Stimulated activated CD8-positive, alpha-beta memory T cell treated with anti-CD3 and anti-CD28 coated beads, Interleukin-15, amount 100 ng/mL, for 24 hours (primary cell): Measurements from ENCODE around the gene GYG1.

Experiments
- DNase-seq: peaks from one replicate; pipeline ENCODE4 v3.0.0-alpha.2; 2020; ENCODE audit warnings: low read depth

The GYG1 gene

DNA sequence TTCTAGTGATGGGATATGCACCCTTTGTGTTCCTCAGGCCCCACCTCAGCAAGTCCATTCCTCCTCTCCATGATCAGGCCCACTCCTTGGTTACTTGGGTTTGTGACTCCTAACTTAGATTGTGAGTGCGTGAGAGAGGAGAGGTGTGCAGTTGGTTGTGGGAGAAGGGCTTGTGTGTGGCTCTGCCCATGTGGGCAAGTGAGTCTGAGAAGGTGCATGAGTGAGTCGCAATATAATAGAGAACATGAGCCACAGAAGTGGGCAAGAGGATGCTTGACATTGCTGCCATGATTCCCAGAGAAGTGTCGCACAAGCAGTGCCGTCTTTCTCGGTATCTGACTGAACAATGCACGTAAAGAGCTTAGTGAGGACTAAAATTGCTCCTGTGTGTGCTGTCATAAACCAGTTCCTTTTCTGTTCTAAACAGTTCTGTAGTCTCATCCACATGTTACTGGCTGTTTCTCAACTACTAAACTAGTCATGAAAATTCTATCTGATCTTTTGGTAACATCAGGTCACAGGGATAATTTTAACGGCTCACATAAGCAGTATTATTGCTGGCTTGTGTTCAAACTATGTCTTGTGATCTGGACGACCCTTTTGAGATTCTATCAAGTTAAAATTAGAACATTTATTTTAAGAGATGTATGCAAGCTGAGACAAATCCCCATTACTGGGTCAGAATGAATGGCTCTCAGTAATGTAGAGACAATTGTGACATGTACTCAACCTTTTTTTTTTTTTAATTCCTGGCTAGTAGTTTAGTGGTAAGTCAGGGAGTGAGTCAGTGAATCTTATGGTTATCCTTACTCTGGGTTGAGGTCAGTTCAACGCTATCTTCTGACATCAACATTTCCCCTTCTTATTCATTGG is 25.6 kb downstream of the GYG1 start:
- no peak for DNase-seq

DNA sequence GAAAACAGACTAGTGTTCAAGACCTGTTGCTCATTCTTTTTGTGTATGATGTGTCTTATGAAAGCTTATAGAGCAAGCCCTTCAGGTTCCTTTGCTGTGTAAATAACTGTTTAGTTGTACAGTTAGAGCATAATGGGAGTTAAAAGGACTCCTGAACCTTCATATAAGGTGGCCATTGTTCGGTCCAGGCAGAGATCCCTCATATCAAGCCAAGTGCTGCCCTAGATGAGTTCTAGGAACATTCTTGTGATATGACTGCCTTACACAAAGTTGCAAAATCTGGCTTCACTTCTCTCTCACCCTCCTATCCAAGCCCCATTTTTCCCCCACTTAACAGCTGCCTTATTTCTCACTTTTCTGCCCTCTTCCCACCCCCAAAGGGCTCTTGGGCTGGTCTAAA is 26.9 kb downstream of the GYG1 start:
- DNase-seq: no peak

DNA sequence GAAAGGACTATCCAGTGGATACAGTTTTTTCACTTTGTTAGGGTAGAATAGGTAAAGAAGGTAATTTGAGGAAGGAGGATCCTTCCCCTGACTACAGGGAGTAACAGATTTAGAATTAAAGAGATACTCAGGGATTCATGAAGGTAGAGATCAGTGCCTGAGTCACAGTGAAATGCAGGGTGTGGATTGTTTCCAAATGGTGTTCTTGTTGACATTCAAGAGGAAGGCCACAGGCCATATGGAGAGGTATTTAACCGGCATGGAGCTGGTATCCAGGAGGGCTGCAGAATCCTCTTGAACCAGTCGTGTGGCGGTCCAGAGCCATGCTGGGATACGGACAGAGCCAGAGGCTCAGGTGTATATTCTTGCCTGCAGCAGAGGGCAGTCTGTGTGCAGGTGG is 28.2 kb downstream of the GYG1 start:
- no peak for DNase-seq

DNA sequence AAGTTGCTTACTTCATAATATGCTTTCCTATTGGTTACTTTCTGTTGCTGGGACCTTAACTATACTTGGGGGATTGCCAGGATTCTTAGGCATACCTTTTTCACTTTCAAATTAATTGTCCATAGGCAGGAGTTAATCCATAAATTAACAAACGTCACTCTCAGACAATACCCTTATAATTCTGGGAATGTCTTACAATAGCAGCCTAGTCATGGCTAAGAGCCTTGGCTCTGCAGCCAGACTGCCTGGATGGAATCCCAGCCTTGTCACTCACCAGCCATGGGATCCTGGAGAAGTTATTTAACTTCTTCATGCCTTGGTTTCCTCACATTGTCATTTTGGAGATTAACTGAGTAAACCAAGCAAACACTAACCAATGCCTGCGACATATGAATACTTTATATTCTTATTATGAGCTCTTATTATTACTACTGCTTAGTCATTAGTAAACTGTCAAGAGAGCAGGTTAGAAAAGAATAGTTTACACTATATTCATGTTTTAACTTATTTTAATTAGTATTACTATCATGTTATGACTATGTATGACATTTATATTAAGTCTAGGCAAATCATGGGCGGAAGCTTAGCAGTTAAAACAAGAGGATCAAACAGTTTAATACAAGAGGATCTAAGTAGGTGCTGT is 29.0 kb downstream of the GYG1 start:
- no peak for DNase-seq

DNA sequence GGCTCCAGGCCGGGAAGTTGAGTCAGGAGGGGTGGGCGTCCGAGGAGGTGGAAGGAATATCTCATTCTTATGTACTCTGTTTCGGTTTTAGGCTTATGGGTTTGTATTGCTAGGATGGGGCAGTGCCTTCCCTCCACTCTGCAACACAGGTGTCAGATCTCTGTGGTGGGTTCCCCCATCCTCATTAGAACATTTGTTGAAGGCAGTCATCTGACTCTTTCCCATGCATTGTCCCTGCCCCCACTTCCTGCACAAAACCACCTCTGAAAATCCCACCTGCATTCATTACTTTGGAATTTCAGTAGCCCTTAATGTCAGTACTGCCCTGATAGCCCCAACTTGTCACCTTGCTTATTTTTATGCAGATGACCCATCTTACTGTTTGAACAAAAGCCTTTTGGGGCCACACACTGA is 29.5 kb downstream of the GYG1 start:
- no peak for DNase-seq

DNA sequence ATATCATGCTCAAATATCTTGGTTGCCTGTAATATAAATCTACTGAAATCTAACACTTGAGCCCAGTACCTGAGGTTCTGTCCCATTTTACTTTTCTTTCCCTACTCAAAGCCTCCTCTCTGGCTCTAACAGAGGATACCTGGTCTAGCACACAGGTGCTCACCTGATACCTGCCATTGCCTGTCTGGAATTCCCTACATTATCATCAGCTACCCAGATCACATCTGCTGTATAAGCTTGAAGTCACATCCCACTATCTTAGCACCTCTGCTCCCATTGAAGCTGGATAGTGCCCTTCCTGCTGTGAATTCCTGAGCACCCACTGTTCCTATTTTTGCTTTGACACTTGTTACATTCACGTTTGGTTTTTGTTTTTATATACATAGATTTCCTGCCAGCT is 30.5 kb downstream of the GYG1 start:
- no peak for DNase-seq

DNA sequence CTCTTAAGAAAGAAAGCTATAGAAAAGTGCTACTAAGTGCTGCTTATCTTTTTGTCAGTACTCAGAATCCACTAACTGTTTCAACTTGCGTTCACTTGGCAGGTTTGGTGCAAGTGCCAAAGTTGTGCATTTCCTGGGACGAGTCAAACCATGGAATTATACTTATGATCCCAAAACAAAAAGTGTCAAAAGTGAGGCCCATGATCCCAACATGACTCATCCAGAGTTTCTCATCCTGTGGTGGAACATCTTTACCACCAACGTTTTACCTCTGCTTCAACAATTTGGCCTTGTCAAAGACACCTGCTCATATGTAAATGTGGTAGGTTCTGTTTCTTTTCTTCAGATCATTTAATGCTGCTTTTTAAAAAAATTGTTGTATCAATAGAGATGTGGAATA is 32.6 kb downstream of the GYG1 start:
- no peak for DNase-seq

DNA sequence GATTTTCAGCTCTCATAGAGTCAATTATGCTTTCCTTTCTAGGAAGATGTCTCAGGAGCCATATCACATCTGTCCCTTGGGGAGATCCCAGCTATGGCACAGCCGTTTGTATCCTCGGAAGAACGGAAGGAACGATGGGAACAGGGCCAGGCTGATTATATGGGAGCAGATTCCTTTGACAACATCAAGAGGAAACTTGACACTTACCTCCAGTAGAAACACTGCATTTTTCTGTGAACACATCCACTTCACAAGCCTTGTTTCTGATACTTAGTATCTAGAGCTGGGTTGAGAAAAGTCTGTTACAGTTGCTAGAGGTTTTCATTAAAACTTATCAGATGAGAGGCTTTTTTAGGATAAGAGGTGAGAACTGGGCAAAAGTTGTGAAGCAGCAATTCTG is 35.4 kb downstream of the GYG1 start:
- no peak for DNase-seq

DNA sequence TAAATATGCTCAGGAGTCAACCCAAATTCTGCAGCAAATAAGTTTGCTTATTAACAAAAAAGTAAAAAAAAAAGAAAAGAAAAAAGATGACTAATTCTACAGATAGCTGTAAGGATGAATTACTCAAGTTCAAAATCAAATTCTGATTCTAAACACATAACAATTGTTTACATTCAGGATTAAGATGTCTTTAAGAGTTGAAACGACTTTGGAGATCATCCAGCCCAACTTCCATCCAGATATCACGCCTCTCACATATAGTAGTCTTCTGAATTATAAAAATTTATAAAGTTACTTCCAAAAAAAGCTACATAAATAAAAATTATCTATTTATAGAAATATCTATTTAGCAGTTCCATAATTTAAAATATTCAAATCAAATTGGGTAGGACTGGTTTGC is 39.8 kb downstream of the GYG1 start:
- no peak for DNase-seq

DNA sequence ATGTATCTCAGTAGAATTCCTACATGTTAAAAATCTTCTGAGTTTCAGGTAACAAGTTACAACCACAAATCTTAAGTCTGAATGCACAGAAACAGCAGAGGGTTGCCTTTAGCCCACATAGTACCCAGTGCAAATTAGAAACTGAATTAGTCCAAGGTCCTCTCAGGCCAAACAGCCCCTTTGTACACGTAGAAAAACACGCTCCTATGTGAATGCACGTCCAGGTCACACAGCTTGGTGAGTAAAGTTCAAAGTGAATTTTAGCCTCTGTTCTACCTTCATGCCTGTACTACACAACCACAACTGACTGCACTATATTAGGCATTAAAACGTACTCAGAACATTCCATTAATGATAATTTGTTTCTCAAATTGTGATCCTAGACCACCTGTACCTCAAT is 46.3 kb downstream of the GYG1 start:
- no peak for DNase-seq

DNA sequence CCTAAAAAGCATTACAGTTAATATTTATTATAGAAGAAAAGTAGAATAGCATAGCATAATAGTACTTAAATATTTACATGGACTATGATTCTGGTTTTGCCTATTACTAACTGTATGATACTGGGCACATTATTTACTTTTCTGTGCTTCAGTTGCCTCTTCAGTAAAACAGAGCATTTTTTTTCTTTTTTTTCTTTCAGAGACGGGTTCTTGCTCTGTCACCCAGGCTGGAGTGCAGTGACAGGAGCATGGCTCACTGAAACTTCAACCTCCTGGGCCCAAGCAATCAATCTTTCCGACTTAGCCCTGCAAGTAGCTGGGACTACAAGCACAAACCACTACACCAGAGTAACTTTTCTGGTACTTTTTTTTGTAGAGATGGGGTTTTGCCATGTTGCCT is 47.0 kb downstream of the GYG1 start:
- no peak for DNase-seq

DNA sequence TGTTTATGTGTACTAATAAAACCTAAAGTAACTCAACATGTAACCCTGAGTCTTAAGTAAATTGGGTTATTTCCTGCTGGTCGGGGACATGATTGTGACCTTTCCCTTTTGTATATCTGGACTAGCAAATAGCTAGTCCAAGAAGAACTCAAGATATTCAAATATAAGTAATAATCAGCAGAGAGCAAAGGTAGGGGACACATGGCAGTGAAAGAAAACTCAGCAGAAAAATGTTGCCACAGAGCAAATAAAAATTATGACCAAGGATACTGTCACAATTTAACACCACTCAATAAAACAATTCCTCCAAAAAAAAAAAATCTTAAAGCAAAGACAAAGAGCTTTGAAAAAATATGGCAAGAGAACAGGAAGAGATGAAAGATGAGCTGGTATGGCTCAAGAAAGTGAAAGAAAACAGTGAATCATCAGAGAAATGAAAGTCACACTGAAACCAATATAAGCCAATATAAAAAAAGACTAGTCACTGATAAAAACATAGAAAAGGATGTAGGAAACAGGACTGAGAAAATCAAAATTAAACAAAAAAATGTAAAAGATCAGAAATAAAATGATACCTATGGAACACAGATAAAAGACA is 51.5 kb downstream of the GYG1 start:
- DNase-seq: no peak

DNA sequence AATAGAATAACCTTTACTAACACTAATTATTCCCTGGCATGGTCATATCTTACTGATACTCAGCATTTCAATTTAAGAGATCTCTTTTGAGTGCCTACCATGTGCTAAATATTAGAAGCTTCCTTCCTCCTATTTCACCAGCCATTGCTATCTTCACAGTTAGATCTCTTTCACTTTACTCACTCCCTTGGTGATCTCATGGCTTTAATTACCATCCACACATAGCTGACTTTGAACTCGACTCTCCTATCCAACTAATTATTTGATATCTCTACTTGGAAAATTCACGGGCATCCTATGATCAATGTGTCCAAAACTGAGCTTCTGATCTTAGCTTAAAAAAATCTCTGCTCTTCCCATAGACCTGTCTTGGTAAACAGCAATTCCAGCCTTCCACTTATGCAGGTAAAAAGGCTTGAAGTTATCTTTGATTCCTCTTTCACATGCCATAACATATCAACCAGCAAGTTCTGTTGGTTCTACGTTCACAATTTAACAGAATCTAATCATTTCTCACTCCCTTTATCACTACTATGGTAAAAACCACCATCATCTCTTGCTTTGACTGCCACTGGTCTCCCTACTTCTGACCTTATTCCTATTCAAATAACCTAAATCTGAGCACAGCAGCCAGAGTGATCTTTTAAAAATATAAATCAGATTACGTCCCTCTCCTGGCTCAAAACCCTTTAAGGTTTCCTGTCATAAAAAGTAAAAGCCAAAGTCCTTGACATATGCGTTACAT is 53.2 kb downstream of the GYG1 start:
- no peak for DNase-seq

DNA sequence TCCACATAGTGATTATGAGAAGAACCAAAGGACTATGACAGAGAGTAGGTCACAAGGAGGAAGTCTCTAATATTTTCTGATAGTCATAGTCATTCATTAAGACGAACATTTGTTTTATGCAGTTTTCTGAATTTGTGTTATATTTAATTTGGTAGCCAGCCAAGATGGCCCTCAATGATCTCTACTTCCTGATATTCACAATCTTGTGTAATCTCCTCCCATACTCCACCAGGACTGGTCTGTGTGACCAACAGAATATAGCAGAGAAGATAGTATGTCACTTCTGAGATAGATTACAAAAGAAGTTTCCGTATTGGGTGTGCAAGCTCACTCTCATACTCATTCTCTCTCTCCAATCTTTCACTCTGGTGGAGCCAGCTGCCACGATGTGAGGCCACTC is 64.2 kb downstream of the GYG1 start:
- DNase-seq: no peak

DNA sequence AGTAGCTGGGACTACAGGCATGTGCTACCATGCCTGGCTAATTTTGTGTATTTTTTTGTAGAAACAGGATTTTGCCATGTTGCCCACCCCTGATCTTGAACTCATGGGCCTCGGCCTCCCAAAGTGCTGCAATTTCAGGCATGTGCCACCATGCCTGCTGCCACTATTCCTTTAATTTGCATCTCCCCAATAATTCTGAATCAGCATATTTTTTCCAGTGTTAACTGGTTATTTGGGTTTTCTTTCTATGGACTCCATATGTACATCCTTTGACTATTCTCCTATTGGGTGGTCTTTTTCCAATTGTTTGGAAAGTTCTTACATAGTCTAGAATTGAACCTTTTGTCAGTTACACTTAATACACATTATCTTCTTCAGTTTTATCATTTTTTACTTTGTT is 66.9 kb downstream of the GYG1 start:
- DNase-seq: no peak

DNA sequence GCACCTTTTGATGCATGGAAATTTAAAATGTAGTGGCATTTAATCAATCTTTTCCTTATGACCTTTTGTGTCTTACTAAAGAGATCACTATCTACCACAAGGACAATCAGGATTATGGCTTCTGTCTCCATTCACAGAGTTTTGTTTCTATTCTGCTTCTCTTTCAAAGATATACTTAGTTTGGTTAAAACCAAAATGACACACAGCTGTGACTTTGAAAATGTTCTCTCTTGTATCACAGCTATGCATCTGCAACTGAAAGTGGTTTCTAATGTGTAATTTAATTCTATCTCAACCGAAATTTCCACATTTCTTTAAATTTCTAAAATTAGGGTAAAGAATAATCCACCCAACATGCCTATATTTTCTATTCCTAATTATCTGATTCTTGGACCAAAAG is 67.3 kb downstream of the GYG1 start:
- DNase-seq: no peak

DNA sequence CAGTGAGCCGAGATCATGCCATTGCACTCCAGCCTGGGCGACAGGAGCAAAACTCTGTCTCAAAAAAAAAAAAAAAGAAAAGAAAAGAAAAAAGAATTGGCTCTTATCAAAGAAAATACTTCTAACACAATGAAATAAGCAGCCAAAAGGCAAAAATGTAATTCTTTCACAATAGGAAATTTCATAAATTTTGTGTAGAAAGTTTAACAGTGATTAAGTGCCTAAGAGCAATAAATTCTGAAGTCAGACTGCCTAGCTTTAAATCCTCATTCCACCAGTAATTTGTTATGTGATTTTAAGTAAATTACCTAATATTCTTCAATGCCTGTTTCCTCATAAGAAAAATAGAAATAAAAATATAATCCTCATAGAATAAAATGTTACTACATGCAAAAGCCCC is 70.4 kb downstream of the GYG1 start:
- DNase-seq: no peak

DNA sequence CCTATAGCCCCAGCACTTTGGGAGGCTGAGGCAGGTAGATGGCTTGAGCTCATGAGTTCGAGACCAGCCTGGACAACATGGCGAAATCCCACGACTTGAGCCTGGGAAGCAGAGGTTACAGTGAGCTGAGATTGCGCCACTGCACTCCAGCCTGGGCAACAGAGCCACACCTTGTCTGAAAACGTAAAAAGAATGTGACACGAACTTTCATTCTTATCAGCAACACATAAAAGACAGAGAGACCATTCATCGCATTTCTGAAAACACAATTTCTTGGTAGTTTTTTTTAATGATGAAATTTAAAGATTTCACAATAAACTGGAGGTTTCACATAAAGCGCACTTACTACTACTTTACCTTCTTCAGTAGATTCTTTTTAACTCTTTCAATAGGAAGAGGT is 76.5 kb downstream of the GYG1 start:
- DNase-seq: no peak
